BLaER1 (cell line): Measurements from ENCODE around the gene EGFL6.
"Not testable (repeated sequence)": the region's sequence is repeated elsewhere in the genome, so short reads cannot be mapped to it uniquely, and the experiment has no call there.

Experiments used
- H3K27ac ChIP-seq: shearing (Covaris generic); formaldehyde crosslinking; 2 replicates; pipeline ENCODE4 v1.8.1; 2022
- H3K27me3 ChIP-seq: shearing (Covaris generic); formaldehyde crosslinking; 2 replicates; pipeline ENCODE4 v1.8.1; 2022
- H3K36me3 ChIP-seq: shearing (Covaris generic); formaldehyde crosslinking; 2 replicates; pipeline ENCODE4 v1.8.1; 2022
- H3K4me1 ChIP-seq: shearing (Covaris generic); formaldehyde crosslinking; 2 replicates; pipeline ENCODE4 v1.8.1; 2022
- H3K4me2 ChIP-seq: shearing (Covaris generic); formaldehyde crosslinking; 2 replicates; pipeline ENCODE4 v1.8.1; 2022
- H3K4me3 ChIP-seq: shearing (Covaris generic); formaldehyde crosslinking; 2 replicates; pipeline ENCODE4 v1.8.1; 2022
- H3K9ac ChIP-seq: shearing (Covaris generic); formaldehyde crosslinking; 2 replicates; pipeline ENCODE4 v1.8.1; 2022
- H3K9me3 ChIP-seq: shearing (Covaris generic); formaldehyde crosslinking; 2 replicates; pipeline ENCODE4 v1.8.1; 2022
- H4K20me1 ChIP-seq: shearing (Covaris generic); formaldehyde crosslinking; 2 replicates; pipeline ENCODE4 v1.8.1; 2022
- Cebpa-rat ChIP-seq: shearing (Covaris generic); IDR thresholded peaks from 2 replicates; pipeline ENCODE4 v1.8.1; 2022

EGFL6 gene

DNA sequence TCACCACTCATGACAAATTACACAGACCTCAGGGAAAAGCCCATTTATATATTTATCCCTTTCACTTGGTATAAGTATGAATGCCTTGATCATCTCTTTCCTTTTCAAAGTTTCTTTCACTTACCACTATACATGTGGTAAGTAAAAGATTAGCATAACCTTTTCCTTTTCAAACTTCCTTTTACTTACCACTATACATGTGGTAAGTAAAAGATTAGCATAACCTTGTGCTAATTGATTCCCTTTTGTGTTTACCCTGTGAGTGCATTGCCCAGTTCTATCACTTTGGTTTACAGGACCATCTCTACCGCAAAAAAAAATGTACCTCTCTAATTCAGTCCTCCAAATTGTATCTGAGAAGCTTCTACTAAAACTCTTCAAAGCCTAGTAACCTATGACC lies 50.8 kb downstream of the EGFL6 start:
- Histone ChIP-seq H3K36me3 (no peaks in the 10 kb centered on the region), H3K9ac (no peak overlapping the region), H3K4me2 (no peak overlapping the region), H3K9me3 (peaks cover 6% of the 10 kb centered on the region), H3K27ac (no peak overlapping the region), H4K20me1 (peaks cover 9% of the 10 kb centered on the region; the same call in 1 of the 2 replicates), H3K4me1 (peaks cover 4% of the 10 kb centered on the region), H3K4me3 (no peak overlapping the region), H3K27me3 (peaks cover 91% of the 10 kb centered on the region)
- no peak for TF ChIP-seq Cebpa-rat

DNA sequence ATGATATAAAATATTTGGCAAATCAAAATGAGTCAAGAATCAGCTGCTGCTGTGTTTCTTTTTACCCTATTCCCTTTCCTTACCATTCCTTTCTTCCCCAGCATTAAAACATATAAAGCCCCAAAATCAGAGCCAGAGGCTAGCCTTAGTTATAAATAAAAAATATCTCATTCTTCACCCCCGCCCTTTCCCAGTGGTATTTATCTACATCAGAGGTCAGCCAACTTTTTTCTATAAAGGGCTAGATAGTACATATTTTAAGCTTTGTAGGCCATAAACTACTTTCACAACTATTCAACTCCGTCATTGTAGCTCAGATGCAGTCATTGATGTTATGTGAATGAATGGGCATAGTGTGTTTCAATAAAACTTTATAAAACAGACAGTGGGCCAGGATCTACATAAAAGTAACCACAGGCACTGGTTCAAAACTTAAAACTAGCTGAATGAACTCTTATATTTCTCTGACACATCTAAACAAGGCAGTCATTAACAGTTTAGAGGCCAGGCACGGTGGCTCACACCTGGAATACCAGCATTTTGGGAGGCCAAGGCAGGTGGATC lies 53.1 kb downstream of the EGFL6 start:
- Histone ChIP-seq H3K27me3 (peaks cover 99% of the 10 kb centered on the region), H3K36me3 (no peaks in the 10 kb centered on the region), H3K27ac (no peak overlapping the region), H3K4me2 (no peak overlapping the region), H3K4me3 (no peak overlapping the region), H3K9ac (no peak overlapping the region), H4K20me1 (peaks cover 9% of the 10 kb centered on the region; the same call in 1 of the 2 replicates), H3K9me3 (peaks cover 6% of the 10 kb centered on the region), H3K4me1 (no peaks in the 10 kb centered on the region)
- no peak for TF ChIP-seq Cebpa-rat

GRCh38 chrX:13627306-13627705 lies 57.9 kb downstream of the EGFL6 start:
- peaks cover 83% of the 10 kb centered on the region for H3K27me3 ChIP-seq
- H3K4me2 ChIP-seq, result no peak overlapping the region
- H3K27ac ChIP-seq, result no peak overlapping the region
- no peaks in the 10 kb centered on the region for H3K4me1 ChIP-seq
- TF ChIP-seq Cebpa-rat, result no peak
- H3K9ac ChIP-seq, result no peak overlapping the region
- no peaks in the 10 kb centered on the region; the same call in 1 of the 2 replicates for H4K20me1 ChIP-seq
- H3K4me3 ChIP-seq, result no peak overlapping the region
- no peaks in the 10 kb centered on the region for H3K36me3 ChIP-seq
- H3K9me3 ChIP-seq, result peaks cover 26% of the 10 kb centered on the region

DNA sequence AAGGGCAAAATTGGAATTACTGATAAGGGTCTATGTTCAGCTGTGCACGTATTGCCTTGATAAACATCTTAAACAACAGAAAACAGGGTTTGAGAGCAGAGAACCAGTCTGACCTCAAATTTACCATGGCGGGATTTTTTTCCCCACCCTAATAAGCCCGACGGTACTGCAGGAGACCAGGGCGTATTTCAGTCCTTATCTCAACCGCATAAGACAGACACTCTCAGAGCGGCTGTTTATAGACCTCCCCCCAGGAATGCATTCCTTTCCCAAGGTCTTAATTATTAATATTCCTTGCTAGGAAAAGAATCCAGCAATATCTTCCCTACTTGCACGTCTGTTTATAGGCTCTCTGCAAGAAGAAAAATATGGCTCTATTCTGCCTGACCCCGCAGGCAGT lies 67.8 kb downstream of the EGFL6 start:
- not testable (repeated sequence) for H3K9ac ChIP-seq, H3K4me3 ChIP-seq, H3K36me3 ChIP-seq, H3K4me2 ChIP-seq, H3K4me1 ChIP-seq, H4K20me1 ChIP-seq, H3K27ac ChIP-seq
- Histone ChIP-seq H3K9me3 (peaks cover 70% of the 10 kb centered on the region), H3K27me3 (peaks cover 72% of the 10 kb centered on the region)

- H3K9me3 ChIP-seq, result peaks cover 65% of the 10 kb centered on the region
- H4K20me1 ChIP-seq, result no peaks in the 10 kb centered on the region
Measured at GRCh38 chrX:13638021-13638420, 68.6 kb downstream of the EGFL6 start.

GRCh38 chrX:13638826-13639225 lies 69.4 kb downstream of the EGFL6 start:
- Histone ChIP-seq H3K4me2 (no peak overlapping the region), H3K36me3 (no peaks in the 10 kb centered on the region), H3K4me3 (no peak overlapping the region), H3K27me3 (peaks cover 83% of the 10 kb centered on the region), H4K20me1 (no peaks in the 10 kb centered on the region), H3K4me1 (no peaks in the 10 kb centered on the region), H3K9me3 (peaks cover 65% of the 10 kb centered on the region), H3K27ac (no peak overlapping the region), H3K9ac (no peak overlapping the region)
- no peak for TF ChIP-seq Cebpa-rat

More at GRCh38 chrX:13638021-13638420, 68.6 kb downstream of the EGFL6 start:
- peaks cover 77% of the 10 kb centered on the region for H3K27me3 ChIP-seq
- no peak overlapping the region for H3K9ac ChIP-seq
- no peaks in the 10 kb centered on the region for H3K4me1 ChIP-seq
- no peak overlapping the region for H3K4me2 ChIP-seq
- H3K27ac ChIP-seq, result no peak overlapping the region
- no peak overlapping the region for H3K4me3 ChIP-seq
- H3K36me3 ChIP-seq, result no peaks in the 10 kb centered on the region
- TF ChIP-seq Cebpa-rat, result no peak

- Histone ChIP-seq H4K20me1 (peaks cover 22% of the 10 kb centered on the region), H3K27me3 (peaks cover 83% of the 10 kb centered on the region), H3K9me3 (peaks cover 42% of the 10 kb centered on the region)
- H3K4me1 ChIP-seq, H3K9ac ChIP-seq, H3K36me3 ChIP-seq, H3K4me2 ChIP-seq, H3K4me3 ChIP-seq, H3K27ac ChIP-seq: not testable (repeated sequence)
Measured at GRCh38 chrX:13641684-13642083, 72.3 kb downstream of the EGFL6 start.

- Histone ChIP-seq H3K4me2 (no peak overlapping the region), H3K9me3 (peaks cover 5% of the 10 kb centered on the region), H3K27ac (no peak overlapping the region), H3K4me3 (no peak overlapping the region), H3K9ac (no peak overlapping the region), H3K27me3 (peaks cover 85% of the 10 kb centered on the region), H4K20me1 (peaks cover 62% of the 10 kb centered on the region), H3K36me3 (no peaks in the 10 kb centered on the region), H3K4me1 (no peaks in the 10 kb centered on the region)
- TF ChIP-seq Cebpa-rat, result no peak
Measured at GRCh38 chrX:13645464-13646153, 76.2 kb downstream of the EGFL6 start.

- TF ChIP-seq Cebpa-rat, result no peak
- no peak overlapping the region for H3K9ac ChIP-seq
- no peaks in the 10 kb centered on the region for H3K9me3 ChIP-seq
- peaks cover 86% of the 10 kb centered on the region for H3K27me3 ChIP-seq
- H3K36me3 ChIP-seq, result no peaks in the 10 kb centered on the region
- peaks cover 67% of the 10 kb centered on the region for H4K20me1 ChIP-seq
- H3K4me3 ChIP-seq, result no peak overlapping the region
- no peaks in the 10 kb centered on the region for H3K4me1 ChIP-seq
- H3K4me2 ChIP-seq, result no peak overlapping the region
- no peak overlapping the region for H3K27ac ChIP-seq
Measured at GRCh38 chrX:13646154-13646549, 76.8 kb downstream of the EGFL6 start.

DNA sequence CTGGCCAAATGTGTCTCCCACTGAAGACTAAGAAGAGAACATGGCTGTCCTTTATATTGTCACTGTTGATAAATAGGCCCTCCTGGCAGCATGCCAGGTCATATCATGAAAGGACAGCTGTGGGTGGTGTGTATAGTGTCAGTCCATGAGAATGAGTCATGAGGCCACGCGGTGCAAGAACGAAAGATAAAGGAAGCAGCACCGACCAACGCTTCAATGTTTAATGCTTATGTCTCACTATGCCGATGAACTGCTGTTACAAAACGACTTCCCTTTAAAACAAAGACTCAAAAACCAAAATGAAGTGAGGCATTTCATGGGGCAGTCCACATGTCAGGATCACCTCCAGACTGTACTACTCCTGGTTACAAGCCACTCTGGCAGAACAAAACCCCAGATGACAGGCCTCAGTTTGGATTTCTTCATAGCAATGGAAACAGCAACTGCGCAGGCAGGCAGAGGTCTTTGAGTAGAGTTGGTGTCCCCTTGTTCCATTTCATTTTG lies 78.4 kb downstream of the EGFL6 start:
- Histone ChIP-seq H3K4me2 (no peak overlapping the region), H3K4me3 (no peak overlapping the region), H3K9me3 (no peaks in the 10 kb centered on the region), H3K36me3 (no peaks in the 10 kb centered on the region), H3K27me3 (peaks cover 95% of the 10 kb centered on the region), H3K27ac (no peak overlapping the region), H3K9ac (no peak overlapping the region), H3K4me1 (peaks cover 7% of the 10 kb centered on the region; the same call in 1 of the 2 replicates), H4K20me1 (peaks cover 83% of the 10 kb centered on the region)
- TF ChIP-seq Cebpa-rat, result no peak

DNA sequence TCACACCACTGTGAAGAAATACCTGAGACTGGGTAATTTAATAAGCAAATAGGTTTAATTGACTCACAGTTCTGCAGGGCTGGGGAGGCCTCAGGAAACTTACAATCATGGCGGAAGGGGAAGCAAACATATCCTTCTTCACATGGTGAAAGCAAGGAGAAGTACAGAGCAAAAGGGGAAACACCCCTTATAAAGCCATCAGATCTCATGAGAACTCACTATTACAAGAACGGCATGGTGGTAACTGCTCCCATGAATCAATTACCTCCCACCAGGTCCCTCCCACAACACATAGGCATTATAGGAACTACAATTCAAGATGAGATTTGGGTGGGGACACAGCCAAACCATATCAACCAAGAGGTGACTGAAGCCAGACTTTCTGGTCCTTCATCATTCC lies 78.9 kb downstream of the EGFL6 start:
- not testable (repeated sequence) for H3K9ac ChIP-seq, H3K27ac ChIP-seq, H3K4me3 ChIP-seq

More for the DNA sequence above, 78.9 kb downstream of the EGFL6 start:
- H3K36me3 ChIP-seq, H3K4me2 ChIP-seq, H3K9me3 ChIP-seq, H3K4me1 ChIP-seq: not testable (repeated sequence)
- Histone ChIP-seq H3K27me3 (peaks cover 92% of the 10 kb centered on the region), H4K20me1 (peaks cover 87% of the 10 kb centered on the region)
